ENCODE data around the gene DNAAF5. TPM values are rescaled to one million over a fixed set of nuclear protein-coding genes. Genes with fewer than 3 reads are reported as not detected.

DNAAF5 gene
- total and polyA plus RNA-seq, 2 of the 13 experiments (the other 11 are each of a cell fraction or from before 2014, with no cell fraction given), result 11.9 to 21.5 TPM

DNA sequence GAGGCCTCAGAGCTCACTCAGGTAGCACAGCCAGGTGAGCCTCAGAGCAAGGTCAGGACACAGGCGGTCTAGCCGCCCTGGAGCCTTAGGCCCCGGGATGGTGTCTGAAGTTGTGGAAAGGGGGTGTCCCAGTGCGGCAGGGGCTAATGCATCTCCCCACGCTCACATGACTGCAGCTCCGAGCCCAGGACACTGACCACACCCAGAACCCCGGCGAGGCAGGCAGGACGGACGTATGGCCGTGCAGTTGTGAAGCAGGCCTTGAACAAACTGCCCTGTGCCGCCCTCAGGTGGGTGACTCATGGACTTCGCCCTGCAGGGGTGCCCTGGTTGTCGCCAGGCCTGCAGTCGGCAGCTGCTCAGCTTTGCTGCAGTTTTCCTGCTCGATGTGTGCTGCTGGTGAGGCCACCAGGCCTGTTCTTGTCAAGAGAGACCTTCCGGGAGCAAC is 5.6 kb downstream of the DNAAF5 start (continued):
- TF ChIP-seq GLI4 (CRISPR knock-in tag; IDR thresholded peaks at IDR 0.05; ENCODE audit: borderline replicate concordance), result peak; percentile 31; the same call in 1 of the 2 replicates
- TF ChIP-seq, protein P1, sequence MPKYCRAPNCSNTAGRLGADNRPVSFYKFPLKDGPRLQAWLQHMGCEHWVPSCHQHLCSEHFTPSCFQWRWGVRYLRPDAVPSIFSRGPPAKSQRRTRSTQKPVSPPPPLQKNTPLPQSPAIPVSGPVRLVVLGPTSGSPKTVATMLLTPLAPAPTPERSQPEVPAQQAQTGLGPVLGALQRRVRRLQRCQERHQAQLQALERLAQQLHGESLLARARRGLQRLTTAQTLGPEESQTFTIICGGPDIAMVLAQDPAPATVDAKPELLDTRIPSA (CRISPR knock-in tag; IDR thresholded peaks at IDR 0.05; ENCODE audit: borderline replicate concordance), result no peak
- TF ChIP-seq, protein P2, sequence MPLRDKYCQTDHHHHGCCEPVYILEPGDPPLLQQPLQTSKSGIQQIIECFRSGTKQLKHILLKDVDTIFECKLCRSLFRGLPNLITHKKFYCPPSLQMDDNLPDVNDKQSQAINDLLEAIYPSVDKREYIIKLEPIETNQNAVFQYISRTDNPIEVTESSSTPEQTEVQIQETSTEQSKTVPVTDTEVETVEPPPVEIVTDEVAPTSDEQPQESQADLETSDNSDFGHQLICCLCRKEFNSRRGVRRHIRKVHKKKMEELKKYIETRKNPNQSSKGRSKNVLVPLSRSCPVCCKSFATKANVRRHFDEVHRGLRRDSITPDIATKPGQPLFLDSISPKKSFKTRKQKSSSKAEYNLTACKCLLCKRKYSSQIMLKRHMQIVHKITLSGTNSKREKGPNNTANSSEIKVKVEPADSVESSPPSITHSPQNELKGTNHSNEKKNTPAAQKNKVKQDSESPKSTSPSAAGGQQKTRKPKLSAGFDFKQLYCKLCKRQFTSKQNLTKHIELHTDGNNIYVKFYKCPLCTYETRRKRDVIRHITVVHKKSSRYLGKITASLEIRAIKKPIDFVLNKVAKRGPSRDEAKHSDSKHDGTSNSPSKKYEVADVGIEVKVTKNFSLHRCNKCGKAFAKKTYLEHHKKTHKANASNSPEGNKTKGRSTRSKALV (CRISPR knock-in tag; IDR thresholded peaks at IDR 0.05), result peak; percentile 82; the same call in 1 of the 2 replicates
- peak; percentile 76; the same call in 1 of the 2 replicates for TF ChIP-seq SP5 (CRISPR knock-in tag; IDR thresholded peaks at IDR 0.05; ENCODE audit: borderline replicate concordance, low read depth)
- TF ChIP-seq NFKBIZ (CRISPR knock-in tag; IDR thresholded peaks at IDR 0.05), result no peak
- no peak for TF ChIP-seq NKX3-1 (CRISPR knock-in tag; IDR thresholded peaks at IDR 0.05)
- TF ChIP-seq GATAD1 (CRISPR knock-in tag; IDR thresholded peaks at IDR 0.05), result peak; percentile 77
- no peak for TF ChIP-seq ZNF672 (CRISPR knock-in tag; IDR thresholded peaks at IDR 0.05)
- no peak for TF ChIP-seq SCMH1 (CRISPR knock-in tag; IDR thresholded peaks at IDR 0.05; ENCODE audit: borderline replicate concordance)
- no peak for TF ChIP-seq MAFG (CRISPR knock-in tag; IDR thresholded peaks at IDR 0.05)
- peak; percentile 67; the same call in 1 of the 2 replicates for TF ChIP-seq ZNF614 (CRISPR knock-in tag; IDR thresholded peaks at IDR 0.05; ENCODE audit: borderline replicate concordance)
- TF ChIP-seq DMAP1 (CRISPR knock-in tag; IDR thresholded peaks at IDR 0.05), result peak; percentile 57; the same call in 1 of the 2 replicates
- no peak for TF ChIP-seq KLF9 (CRISPR knock-in tag; IDR thresholded peaks at IDR 0.05; ENCODE audit: low read depth)
- TF ChIP-seq ELF1 (CRISPR knock-in tag; IDR thresholded peaks at IDR 0.05), result 0 out of 2 replicates have a peak, but pooled peaks have one; percentile 10
- TF ChIP-seq ZSCAN9 (CRISPR knock-in tag; IDR thresholded peaks at IDR 0.05; ENCODE audit: borderline replicate concordance), result peak; percentile 65; the same call in 1 of the 2 replicates
- TF ChIP-seq, protein P3, sequence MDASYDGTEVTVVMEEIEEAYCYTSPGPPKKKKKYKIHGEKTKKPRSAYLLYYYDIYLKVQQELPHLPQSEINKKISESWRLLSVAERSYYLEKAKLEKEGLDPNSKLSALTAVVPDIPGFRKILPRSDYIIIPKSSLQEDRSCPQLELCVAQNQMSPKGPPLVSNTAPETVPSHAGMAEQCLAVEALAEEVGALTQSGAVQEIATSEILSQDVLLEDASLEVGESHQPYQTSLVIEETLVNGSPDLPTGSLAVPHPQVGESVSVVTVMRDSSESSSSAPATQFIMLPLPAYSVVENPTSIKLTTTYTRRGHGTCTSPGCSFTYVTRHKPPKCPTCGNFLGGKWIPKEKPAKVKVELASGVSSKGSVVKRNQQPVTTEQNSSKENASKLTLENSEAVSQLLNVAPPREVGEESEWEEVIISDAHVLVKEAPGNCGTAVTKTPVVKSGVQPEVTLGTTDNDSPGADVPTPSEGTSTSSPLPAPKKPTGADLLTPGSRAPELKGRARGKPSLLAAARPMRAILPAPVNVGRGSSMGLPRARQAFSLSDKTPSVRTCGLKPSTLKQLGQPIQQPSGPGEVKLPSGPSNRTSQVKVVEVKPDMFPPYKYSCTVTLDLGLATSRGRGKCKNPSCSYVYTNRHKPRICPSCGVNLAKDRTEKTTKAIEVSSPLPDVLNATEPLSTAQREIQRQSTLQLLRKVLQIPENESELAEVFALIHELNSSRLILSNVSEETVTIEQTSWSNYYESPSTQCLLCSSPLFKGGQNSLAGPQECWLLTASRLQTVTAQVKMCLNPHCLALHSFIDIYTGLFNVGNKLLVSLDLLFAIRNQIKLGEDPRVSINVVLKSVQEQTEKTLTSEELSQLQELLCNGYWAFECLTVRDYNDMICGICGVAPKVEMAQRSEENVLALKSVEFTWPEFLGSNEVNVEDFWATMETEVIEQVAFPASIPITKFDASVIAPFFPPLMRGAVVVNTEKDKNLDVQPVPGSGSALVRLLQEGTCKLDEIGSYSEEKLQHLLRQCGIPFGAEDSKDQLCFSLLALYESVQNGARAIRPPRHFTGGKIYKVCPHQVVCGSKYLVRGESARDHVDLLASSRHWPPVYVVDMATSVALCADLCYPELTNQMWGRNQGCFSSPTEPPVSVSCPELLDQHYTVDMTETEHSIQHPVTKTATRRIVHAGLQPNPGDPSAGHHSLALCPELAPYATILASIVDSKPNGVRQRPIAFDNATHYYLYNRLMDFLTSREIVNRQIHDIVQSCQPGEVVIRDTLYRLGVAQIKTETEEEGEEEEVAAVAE (CRISPR knock-in tag; IDR thresholded peaks at IDR 0.05; ENCODE audit: borderline replicate concordance), result peak; percentile 60; the same call in 1 of the 2 replicates
- no peak for TF ChIP-seq ZNF337 (CRISPR knock-in tag; IDR thresholded peaks at IDR 0.05; ENCODE audit: borderline replicate concordance, low read depth)
- TF ChIP-seq ZFY (CRISPR knock-in tag; IDR thresholded peaks at IDR 0.05), result peak; percentile 86
- TF ChIP-seq, protein P4, sequence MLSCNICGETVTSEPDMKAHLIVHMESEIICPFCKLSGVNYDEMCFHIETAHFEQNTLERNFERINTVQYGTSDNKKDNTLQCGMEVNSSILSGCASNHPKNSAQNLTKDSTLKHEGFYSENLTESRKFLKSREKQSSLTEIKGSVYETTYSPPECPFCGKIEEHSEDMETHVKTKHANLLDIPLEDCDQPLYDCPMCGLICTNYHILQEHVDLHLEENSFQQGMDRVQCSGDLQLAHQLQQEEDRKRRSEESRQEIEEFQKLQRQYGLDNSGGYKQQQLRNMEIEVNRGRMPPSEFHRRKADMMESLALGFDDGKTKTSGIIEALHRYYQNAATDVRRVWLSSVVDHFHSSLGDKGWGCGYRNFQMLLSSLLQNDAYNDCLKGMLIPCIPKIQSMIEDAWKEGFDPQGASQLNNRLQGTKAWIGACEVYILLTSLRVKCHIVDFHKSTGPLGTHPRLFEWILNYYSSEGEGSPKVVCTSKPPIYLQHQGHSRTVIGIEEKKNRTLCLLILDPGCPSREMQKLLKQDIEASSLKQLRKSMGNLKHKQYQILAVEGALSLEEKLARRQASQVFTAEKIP (CRISPR knock-in tag; IDR thresholded peaks at IDR 0.05; ENCODE audit: borderline replicate concordance), result no peak
- no peak for TF ChIP-seq ZBTB8A (CRISPR knock-in tag; IDR thresholded peaks at IDR 0.05; ENCODE audit: borderline replicate concordance, low read depth)
- TF ChIP-seq HOXA3 (CRISPR knock-in tag; IDR thresholded peaks at IDR 0.05), result peak; percentile 92
- TF ChIP-seq SMAD3 (CRISPR knock-in tag; IDR thresholded peaks at IDR 0.05), result peak; percentile 70; the same call in 1 of the 2 replicates

Data from HepG2 (cell line).